ENCODE measurements around the gene LAMB1.

DNA sequence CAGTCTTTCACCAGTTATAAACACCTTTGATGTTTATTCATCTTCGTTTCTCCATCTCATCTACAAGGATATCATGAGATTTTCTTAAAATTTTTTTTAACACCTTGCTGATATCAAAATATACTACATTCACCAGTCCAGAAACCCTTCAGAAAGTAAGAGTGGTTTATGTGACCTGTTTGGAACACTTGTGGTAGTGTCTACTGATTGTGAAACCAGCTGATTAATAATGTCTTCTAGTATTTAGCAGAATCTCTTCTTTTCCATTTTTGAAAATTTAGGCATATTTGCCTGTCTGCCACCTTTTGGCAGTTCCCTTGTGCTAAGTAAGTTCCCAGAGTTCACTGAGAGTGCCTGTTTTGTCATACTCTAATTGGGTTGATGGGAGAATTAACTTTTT is 93.5 kb downstream of the LAMB1 start:
- TF ChIP-seq, protein P1, sequence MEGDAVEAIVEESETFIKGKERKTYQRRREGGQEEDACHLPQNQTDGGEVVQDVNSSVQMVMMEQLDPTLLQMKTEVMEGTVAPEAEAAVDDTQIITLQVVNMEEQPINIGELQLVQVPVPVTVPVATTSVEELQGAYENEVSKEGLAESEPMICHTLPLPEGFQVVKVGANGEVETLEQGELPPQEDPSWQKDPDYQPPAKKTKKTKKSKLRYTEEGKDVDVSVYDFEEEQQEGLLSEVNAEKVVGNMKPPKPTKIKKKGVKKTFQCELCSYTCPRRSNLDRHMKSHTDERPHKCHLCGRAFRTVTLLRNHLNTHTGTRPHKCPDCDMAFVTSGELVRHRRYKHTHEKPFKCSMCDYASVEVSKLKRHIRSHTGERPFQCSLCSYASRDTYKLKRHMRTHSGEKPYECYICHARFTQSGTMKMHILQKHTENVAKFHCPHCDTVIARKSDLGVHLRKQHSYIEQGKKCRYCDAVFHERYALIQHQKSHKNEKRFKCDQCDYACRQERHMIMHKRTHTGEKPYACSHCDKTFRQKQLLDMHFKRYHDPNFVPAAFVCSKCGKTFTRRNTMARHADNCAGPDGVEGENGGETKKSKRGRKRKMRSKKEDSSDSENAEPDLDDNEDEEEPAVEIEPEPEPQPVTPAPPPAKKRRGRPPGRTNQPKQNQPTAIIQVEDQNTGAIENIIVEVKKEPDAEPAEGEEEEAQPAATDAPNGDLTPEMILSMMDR (IDR thresholded peaks at IDR 0.05) = no peak
- TF ChIP-seq POLR2A (IDR thresholded peaks at IDR 0.05) = no peak

All from lower leg skin (tissue), 3 donors.